CD4-positive, alpha-beta T cell (primary cell): ENCODE measurements around the gene ENO1. TPM values are rescaled to one million over a fixed set of nuclear protein-coding genes. Genes with fewer than 3 reads are reported as not detected.
A peak's percentile ranks its signal among the peaks of the same experiment; 100 is the strongest.

ENCODE experiments used
- ATAC-seq: fragments of 200-7000 bp; cut with Tn5 transposase; one replicate; pipeline ENCODE4 v1.10.0; 2022; ENCODE audit warnings: mild to moderate bottlenecking; ENCODE audit not compliant: poor library complexity
- CTCF ChIA-PET: fragments of 350-600 bp; sonication (Branson Sonifier 250); formaldehyde crosslinking; loops from one replicate; lab custom pipeline; 2021; ENCODE audit warnings: antibody characterized with exemption, inconsistent platforms; lab: Charles Lee
- POLR2A ChIA-PET: fragments of 350-600 bp; sonication (Branson Sonifier 250); formaldehyde crosslinking; loops from one replicate; lab custom pipeline; 2021; ENCODE audit warnings: antibody characterized with exemption, inconsistent platforms; lab: Charles Lee
- DNase-seq, 14 experiments: peaks; one replicate each; pipeline ENCODE4 v3.0.0-alpha.2; 2013 to 2020; ENCODE audit warnings: mixed read lengths in 2 of 14
- H3K27ac ChIP-seq, 2 donors: one replicate each; pipeline versions ENCODE4 v1.5.1 to v1.7.0; 2013; ENCODE audit warnings: low read length in 2 of 2, low read depth in 1 of 2, mild to moderate bottlenecking in 1 of 2
- H3K27me3 ChIP-seq, 2 experiments: 1 replicate in 1 of 2; 2 replicates in 1 of 2; pipeline versions ENCODE4 v1.6.1 to v1.7.0; 2013; ENCODE audit warnings: low read length in 2 of 2, control low read depth in 1 of 2, mild to moderate bottlenecking in 1 of 2, moderate library complexity in 1 of 2; ENCODE audit not compliant: insufficient read depth in 2 of 2, control insufficient read depth in 1 of 2
- H3K36me3 ChIP-seq: one replicate; pipeline ENCODE4 v1.6.1; 2013; ENCODE audit warnings: low read length, control low read depth; ENCODE audit not compliant: insufficient read depth
- H3K4me1 ChIP-seq: one replicate; pipeline ENCODE4 v1.6.1; 2013; ENCODE audit warnings: low read length, control low read depth; ENCODE audit not compliant: insufficient read depth
- H3K4me3 ChIP-seq: one replicate; pipeline ENCODE4 v1.5.1; 2013; ENCODE audit warnings: mild to moderate bottlenecking, low read length, moderate library complexity
- H3K9me3 ChIP-seq, 2 experiments: 1 replicate in 1 of 2; 2 replicates in 1 of 2; pipeline versions ENCODE4 v1.6.1 to v1.7.0; 2013; ENCODE audit warnings: low read length in 2 of 2, mild to moderate bottlenecking in 2 of 2, control low read depth in 1 of 2, moderate library complexity in 1 of 2; ENCODE audit not compliant: control insufficient read depth in 1 of 2, insufficient read depth in 1 of 2
- H3K27ac Mint-ChIP-seq: one replicate; pipeline ENCODE4 v1.8.0; 2020; ENCODE audit warnings: mixed read lengths
- H3K27me3 Mint-ChIP-seq: one replicate; pipeline ENCODE4 v1.8.0; 2021; ENCODE audit warnings: mixed read lengths
- H3K36me3 Mint-ChIP-seq: one replicate; pipeline ENCODE4 v1.8.0; 2021; ENCODE audit warnings: low read depth, mixed read lengths
- H3K4me1 Mint-ChIP-seq: one replicate; pipeline ENCODE4 v1.8.0; 2021; ENCODE audit warnings: low read depth, mixed read lengths
- H3K4me3 Mint-ChIP-seq: one replicate; pipeline ENCODE4 v1.8.0; 2020; ENCODE audit warnings: mild to moderate bottlenecking, mixed read lengths
- H3K9me3 Mint-ChIP-seq: one replicate; pipeline ENCODE4 v1.8.0; 2020; ENCODE audit warnings: mixed read lengths
- CTCF ChIP-seq: fragments of 200-600 bp; IDR thresholded peaks from one replicate; pipeline ENCODE4 v1.8.0; 2022; ENCODE audit warnings: antibody characterized with exemption, mild to moderate bottlenecking
- intact Hi-C, 2 experiments: fragments of 100-400 bp; cut with DNase I in 1 of 2; cut with micrococcal nuclease in 1 of 2; formaldehyde crosslinking; loops; one replicate each; pipeline versions ENCODE4 v1.15.1 to v1.9.0; 2023 to 2025; cut with DNase I, micrococcal nuclease
- total RNA-seq, 174 experiments: library from RNA in 2 of 174; stranded (reverse) in 2 of 174; gene quantifications; one replicate each; pipeline ENCODE4 v1.2.3 and lab custom pipeline; 2021 to 2026

ENO1 gene
- total RNA-seq, 2 experiments from 2014 or later: 120 to 129 TPM

GRCh38 chr1:8817412-8818324 is 60.8 kb downstream of the ENO1 start, which contains the start of gene RERE:
TSS of gene RERE (minus strand) at chr1:8817640.
- intact Hi-C loops: loop anchor here (2.0 to 10.0 kb wide), 6 partner anchors 60 to 1033 kb away; partner anchors contain the start of genes ENO1 (in 2 of the 2), H6PD (in 1 of the 2) and PER3 (in 1 of the 2)
- DNase-seq: peak; percentile 93 to 99 (median 96)
- Mint-ChIP-seq H3K4me3 (peak within 1 kb of the TSS; percentile 92), H3K36me3 (peaks cover 13% of the 10 kb centered on the region), H3K9me3 (no peaks in the 10 kb centered on the region), H3K27ac (peak within 1 kb of the TSS; percentile 86), H3K27me3 (peaks cover 11% of the 10 kb centered on the region), H3K4me1 (peaks cover 44% of the 10 kb centered on the region)
- peaks cover 0 to 4% of the 10 kb centered on the region in 2 experiments for H3K27me3 ChIP-seq
- ATAC-seq: peak; percentile 95
- H3K4me1 ChIP-seq: peaks cover 20% of the 10 kb centered on the region
- H3K4me3 ChIP-seq: peak within 1 kb of the TSS; percentile 96
- CTCF ChIA-PET: interaction anchor here (0.7 to 1.8 kb wide), 3 partner anchors 31 to 257 kb away, joined by 3 to 9 read pairs (median 3); no protein-coding TSS in a partner anchor
- H3K36me3 ChIP-seq: no peaks in the 10 kb centered on the region
- TF ChIP-seq CTCF: no peak
- POLR2A ChIA-PET: interaction anchor here (0.6 to 1.0 kb wide), 9 partner anchors 8 to 429 kb away, joined by 3 to 9 read pairs (median 3); partner anchors contain the start of gene ENO1
- peak within 1 kb of the TSS; percentile 80 to 83 for H3K27ac ChIP-seq
- H3K9me3 ChIP-seq: no peaks in the 10 kb centered on the region

- Histone ChIP-seq H3K4me3 (peak overlapping the region; percentile 96), H3K9me3 (no peaks in the 10 kb centered on the region), H3K4me1 (peaks cover 20% of the 10 kb centered on the region), H3K36me3 (no peaks in the 10 kb centered on the region), H3K27ac (peak overlapping the region; percentile 80 to 83), H3K27me3 (no peaks in the 10 kb centered on the region)
- intact Hi-C loops: loop anchor here (2.0 to 10.0 kb wide), 6 partner anchors 60 to 1032 kb away; partner anchors contain the start of genes ENO1 (in 2 of the 2), H6PD (in 1 of the 2) and PER3 (in 1 of the 2)
- Mint-ChIP-seq H3K27me3 (peaks cover 11% of the 10 kb centered on the region), H3K9me3 (no peaks in the 10 kb centered on the region), H3K4me3 (peak overlapping the region; percentile 88), H3K4me1 (peaks cover 45% of the 10 kb centered on the region), H3K36me3 (peaks cover 13% of the 10 kb centered on the region), H3K27ac (peak overlapping the region; percentile 86)
- ChIA-PET POLR2A (interaction anchor here (0.9 to 1.0 kb wide), 6 partner anchors 9 to 868 kb away, joined by 3 to 9 read pairs (median 3); partner anchors contain the start of gene ENO1), CTCF (interaction anchor here (1.2 to 1.8 kb wide), 2 partner anchors 32 to 256 kb away, joined by 3 to 9 read pairs; no protein-coding TSS in a partner anchor)
- peak; percentile 19 for ATAC-seq
- peak in 11 of 14 experiments; percentile 2 to 55 (median 13) for DNase-seq
- TF ChIP-seq CTCF: no peak
Measured at GRCh38 chr1:8816831-8817411, 61.6 kb downstream of the ENO1 start.

- peak overlapping the region; percentile 75 to 80 for H3K27ac ChIP-seq
- ChIA-PET POLR2A (interaction anchor here (1.0 to 1.3 kb wide), 2 partner anchors 62 to 867 kb away, joined by 3 to 4 read pairs; partner anchors contain the start of gene ENO1), CTCF (interaction anchor here (1.8 kb wide), 2 partner anchors 33 to 115 kb away, joined by 5 to 9 read pairs; no protein-coding TSS in a partner anchor)
- H3K36me3 Mint-ChIP-seq: peaks cover 13% of the 10 kb centered on the region
- no peaks in the 10 kb centered on the region for H3K9me3 Mint-ChIP-seq
- no peak for ATAC-seq
- peak in 1 of 14 experiments; percentile 13 for DNase-seq
- H3K27me3 ChIP-seq: no peaks in the 10 kb centered on the region
- peak overlapping the region; percentile 96 for H3K4me3 ChIP-seq
- H3K4me1 Mint-ChIP-seq: peaks cover 45% of the 10 kb centered on the region
- no peaks in the 10 kb centered on the region for H3K36me3 ChIP-seq
- H3K27me3 Mint-ChIP-seq: peaks cover 11% of the 10 kb centered on the region
- peaks cover 20% of the 10 kb centered on the region for H3K4me1 ChIP-seq
- intact Hi-C loops: loop anchor here (2.0 to 10.0 kb wide), 6 partner anchors 61 to 1031 kb away; partner anchors contain the start of genes ENO1 (in 2 of the 2), H6PD (in 1 of the 2) and PER3 (in 1 of the 2)
- peak overlapping the region; percentile 86 for H3K27ac Mint-ChIP-seq
- no peaks in the 10 kb centered on the region for H3K9me3 ChIP-seq
- H3K4me3 Mint-ChIP-seq: peak overlapping the region; percentile 88
- no peak for TF ChIP-seq CTCF
Measured at GRCh38 chr1:8816264-8816663, 62.2 kb downstream of the ENO1 start.
